ENCODE results near the gene STEAP1B.

STEAP1B gene

DNA sequence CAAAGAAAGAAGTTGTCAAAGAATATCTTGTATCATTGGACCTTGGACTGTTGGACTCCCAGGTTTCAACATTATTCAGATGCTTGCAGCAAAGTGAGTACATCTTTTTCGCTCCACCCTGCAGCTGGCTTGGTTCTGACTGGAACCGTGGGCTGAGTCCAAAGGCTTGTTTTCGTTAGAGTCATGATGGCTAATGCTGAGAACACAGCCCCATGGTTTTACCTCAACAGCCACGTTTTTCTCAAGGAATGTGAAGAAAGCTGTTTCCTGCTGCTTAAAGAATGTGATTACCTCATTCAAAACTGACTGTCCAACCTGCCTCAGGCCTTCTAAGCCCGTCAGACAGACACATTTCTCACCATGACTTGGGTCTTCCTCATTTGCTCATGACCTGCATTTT is 69.5 kb downstream of the STEAP1B start:
- DNase-seq (ENCODE audit: low read depth) = peak; percentile 85

DNA sequence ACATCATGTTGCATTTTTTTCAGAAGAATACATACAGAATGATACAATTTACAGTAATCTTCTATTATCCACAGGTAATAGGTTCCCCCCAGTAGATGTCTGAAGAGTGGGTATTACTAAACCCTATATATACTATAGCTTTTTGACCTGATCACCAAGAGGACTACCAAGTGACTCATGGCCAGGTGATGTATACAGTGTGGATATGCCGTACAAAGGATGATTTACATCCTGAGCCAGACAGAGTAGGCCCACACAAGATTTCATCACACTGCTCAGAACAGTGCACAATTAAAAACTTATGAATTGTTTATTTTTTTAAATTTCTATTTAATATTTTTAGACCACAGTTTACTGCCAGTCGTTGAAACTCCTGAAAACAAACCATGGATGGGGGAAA is 70.6 kb downstream of the STEAP1B start:
- DNase-seq (ENCODE audit: low read depth) = no peak

DNA sequence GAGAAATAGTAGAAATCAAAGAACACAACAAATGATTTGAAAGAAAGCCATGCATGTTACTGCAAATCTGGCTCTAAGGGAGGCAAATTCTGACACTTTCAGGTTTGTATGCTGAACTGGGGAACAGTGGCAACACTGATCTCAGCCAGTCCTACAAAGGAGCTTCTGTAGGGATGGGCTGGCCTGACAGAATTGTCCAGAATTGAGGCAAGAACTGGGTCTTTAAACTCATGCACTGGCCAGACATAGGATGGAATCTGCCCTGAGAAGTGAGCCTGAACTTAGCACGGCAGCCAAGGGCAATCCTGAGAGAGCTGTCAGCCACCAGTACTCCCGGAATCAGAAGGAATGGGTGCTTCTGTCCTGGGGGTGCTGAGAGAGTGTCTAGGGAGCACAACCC is 72.1 kb downstream of the STEAP1B start:
- DNase-seq (ENCODE audit: low read depth) = no peak

DNA sequence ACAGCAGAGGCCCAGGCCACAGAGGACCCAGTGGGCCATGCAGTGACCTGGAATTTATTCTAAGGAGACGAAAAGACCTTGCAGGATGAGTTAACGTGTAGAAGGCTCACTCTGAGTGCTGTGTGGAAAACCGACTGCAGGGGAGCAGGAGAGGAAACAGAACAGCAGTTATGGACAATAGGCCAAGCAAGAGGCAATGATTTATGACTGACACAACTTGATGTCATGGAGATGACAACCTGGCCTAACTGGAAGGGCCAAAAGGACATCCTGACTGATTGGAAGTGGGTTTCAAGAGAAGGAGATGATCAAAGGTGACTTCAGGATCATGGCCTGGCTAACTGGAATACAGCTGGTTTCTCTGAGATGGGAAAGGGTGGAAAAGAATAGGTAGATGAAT is 72.9 kb downstream of the STEAP1B start:
- DNase-seq (ENCODE audit: low read depth) = no peak

DNA sequence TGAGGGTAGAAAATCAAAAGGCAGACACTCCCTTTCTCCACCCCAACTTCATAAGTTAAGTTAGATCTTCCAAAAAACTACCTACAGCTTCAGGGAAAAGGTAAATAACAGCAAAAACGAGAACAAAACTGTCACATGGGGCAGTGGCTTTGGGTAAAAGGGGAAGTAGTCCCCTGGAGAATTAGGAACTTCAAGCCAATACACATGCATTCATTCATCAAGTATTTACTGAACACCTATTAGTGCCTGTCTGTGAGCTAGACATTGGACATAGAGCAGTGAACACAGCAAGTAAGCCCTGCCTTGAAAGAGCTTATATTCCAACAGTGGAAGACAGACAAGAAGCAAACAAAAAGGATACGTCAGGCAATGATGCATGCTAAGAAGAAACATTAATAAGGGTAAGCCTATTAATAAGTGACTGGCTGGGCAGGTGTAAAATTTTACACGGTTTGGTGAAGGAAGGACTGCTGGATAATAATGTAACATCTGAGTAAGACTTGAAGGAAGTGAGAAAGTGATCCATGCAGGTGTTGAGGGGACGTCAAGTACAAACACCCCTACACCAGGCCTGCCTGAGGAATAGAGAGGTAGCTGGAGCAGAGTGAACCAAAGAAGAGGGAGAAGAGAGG is 73.4 kb downstream of the STEAP1B start:
- DNase-seq (ENCODE audit: low read depth) = no peak

DNA sequence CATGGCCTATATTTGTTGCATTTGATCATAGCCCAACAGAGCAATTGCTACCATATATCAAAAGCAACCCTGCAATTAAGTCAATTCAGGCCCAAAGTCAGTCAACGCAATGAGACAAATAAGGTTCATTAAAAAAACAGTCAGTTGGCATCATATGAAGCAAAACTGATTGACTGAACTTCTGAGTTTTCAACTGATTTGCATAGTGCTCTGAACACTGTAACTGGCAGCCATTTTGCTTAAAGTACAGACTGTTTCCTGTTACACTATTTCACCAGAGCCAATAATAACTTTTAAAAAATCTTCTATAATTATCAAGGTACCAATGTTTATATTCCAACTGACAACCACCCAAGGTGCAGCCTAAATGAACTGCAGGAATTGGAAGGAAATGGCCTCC is 74.6 kb downstream of the STEAP1B start:
- DNase-seq (ENCODE audit: low read depth) = no peak

DNA sequence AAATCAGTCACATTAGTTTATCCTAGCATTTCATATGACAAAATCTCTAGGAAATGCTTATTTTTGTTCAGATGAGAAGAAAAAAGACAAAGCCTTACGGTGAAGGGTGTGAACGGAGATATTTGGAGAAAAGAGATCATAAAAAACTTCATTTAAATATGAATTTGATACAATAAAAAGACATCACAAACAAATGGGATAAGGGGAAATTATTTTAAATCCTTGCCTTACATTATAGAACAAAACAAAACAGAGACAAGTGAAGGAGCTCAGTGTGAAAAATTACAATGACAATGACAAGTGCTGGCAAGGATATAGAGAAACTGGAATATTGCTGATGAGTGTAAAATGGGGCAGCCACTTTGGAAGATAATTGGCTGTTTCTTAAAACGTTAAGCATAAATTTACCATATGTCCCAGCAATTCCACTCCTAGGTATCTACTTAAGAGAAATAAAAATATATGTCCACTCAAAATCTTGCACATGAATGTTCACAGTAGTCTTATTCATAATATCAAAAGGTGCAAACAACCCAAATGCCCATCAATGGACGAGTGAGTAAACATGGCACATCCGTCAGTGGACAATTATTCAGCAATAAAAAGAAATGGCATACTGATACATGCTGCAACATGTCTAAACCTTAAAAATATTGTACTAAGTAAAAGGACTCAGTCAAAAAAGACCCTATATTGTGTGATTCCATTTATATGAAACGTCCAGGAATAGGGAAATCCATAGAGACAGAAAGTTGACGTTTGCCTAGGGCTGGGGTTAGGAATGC is 77.0 kb downstream of the STEAP1B start:
- DNase-seq (ENCODE audit: low read depth) = no peak

DNA sequence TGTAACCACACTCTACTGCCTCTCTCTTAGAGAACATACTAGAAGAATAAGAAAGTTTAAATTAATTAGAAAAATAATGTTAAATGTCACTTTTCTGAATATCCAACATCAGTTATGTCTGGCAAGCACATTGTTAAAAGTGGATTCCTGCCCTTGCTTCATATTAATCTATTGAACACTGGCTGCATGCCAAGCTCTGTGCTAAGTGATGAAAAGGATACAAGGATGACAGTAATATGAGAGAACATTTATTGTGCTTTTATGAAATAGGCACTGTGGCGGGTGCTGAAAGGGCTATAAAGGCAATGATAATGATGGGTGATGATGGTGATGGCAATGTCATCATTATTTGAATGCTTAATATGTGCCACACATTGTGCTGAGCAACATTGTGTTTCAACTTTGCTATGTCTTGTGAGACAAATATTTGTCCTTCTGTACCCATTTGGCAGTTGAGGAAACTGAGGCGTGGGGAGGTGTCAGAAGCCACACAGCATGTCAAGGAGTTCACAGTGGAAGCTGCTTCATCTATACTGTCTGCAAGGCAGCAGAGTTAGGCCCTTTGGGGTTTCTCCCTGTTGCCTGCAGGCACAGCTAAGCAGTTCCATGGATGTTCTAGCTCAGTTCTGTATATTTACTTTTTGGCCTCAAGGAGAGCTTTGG is 78.9 kb downstream of the STEAP1B start:
- DNase-seq (ENCODE audit: low read depth) = no peak

DNA sequence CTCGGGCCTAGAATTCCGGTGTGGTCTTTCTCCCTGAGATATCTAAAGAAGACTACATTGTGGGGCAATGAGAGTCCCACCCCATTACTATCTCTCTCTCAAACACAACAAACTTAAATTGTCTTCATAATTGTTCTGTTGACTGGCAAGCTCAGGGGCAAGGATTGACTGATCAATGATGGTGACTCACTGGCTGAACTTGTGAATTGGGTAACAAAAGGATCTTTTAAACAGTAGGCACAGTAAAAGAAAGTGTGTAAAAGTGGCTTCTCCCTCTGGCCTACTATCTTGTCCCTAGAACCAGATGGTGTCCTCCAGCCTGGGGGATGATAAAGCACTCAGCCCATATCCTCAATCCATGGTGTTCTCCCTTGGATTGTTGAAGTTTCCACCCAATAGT is 80.0 kb downstream of the STEAP1B start:
- DNase-seq (ENCODE audit: low read depth) = no peak

DNA sequence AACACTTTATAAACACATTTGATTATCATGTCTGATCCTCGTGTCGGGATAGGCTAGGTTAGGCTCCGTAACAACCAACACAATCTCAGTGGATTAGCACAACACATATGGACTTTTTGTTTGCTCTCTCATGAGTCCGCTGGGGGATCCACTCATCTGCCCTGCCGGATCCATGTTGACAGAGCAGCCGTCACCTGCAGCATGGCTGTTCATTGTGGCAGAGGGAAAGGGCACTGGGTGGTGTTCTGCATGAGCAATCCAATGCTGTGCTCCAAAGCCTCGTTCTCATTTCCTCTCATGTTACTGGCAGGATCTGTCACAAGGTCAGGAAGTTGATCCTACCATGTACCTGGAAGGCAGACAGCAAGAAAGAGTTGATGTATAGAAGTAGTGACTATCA is 80.5 kb downstream of the STEAP1B start:
- no peak for DNase-seq (ENCODE audit: low read depth)

DNA sequence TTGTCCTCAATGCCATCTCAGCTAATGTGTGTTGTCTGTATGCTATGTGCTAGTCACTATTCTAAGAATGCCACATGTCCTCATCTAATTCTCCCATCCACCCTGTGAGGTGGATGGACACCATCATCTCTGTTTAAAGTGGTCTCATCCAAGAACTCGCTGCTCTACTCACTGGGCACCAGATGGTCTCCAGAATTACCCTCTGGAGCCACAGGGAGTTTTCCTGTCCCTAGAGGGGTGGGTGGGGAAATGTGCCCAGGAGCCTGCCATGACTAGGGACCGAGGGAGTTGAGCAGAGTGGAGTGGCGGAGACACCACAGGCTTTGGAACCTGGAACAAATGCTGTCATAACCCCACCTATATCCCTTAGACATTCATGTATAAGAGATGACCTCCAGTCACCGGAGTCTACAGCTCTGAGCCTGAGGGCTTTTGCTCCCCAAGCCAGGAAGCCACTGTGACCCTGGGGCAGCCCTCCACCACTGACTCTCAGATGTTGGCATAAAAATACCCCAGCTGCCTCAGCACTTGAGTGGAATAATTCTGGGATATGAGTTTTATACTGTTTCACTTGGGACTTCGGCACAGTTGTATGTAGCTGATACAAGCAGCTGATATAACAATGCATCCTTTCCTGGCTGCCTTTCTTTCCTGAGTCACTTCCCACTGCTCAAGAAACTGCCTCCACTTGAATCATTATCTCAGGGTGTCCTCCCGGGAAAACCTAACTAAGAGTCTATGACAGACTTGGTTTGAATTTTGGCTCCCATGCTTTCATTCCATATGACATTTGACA is 81.5 kb downstream of the STEAP1B start:
- no peak for DNase-seq (ENCODE audit: low read depth)

DNA sequence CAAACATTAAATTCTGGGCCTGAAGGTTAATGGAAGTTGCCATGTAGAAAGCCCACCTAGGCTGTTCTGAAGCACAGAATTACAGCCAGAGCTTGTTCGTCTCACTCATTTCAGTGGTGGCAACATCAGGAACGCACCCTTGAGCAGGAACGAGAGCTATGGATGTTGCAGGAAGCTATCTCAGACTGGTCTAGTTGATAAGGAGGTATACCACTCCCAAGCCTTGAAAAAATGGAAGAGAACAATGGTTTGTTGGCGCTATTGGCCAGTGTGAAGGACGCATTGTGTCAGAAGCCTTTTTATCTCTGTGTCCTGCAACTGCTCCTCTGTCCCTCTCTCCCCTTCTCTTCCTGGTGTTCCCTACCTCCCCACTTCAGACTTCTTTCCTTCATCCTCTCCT is 82.1 kb downstream of the STEAP1B start:
- DNase-seq (ENCODE audit: low read depth) = no peak

DNA sequence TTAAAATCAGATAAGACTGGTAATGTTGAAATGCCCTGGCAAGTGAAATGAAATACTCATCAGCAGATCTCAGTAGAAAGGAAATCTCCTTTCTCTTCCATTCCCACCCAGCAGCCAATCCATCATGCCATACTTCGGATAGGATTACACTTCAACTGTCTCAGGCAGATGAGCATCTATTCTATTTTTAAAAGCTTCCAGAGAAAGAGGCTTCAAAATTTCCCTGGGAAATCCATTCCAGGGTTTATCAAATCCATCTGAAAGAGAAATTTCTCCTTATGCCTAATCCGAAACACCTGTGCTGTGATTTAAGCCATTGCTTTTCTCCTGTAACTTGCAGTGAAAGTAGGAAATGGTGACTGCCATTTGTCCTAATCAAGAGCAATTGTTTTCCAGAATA is 82.6 kb downstream of the STEAP1B start:
- DNase-seq (ENCODE audit: low read depth) = no peak

DNA sequence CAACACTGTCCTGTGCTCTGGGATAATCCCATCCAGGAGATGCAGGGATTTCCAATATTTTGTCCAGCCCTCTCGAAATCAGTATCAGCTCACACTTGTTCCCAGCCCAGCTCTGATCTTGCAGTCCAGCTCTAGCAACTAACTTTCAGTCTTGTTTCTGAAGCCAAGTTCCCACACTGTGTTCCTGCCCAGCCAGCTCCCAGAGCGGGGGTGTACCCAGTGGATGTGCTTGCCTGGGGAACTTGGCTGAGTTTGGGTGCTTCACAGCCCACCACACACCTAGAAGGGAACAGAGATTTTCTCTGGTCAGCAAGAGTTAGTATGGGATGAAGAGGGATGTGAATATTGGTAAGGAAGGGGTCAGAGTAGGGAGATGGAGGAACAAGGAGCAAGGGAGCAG is 85.6 kb downstream of the STEAP1B start:
- no peak for DNase-seq (ENCODE audit: low read depth)

DNA sequence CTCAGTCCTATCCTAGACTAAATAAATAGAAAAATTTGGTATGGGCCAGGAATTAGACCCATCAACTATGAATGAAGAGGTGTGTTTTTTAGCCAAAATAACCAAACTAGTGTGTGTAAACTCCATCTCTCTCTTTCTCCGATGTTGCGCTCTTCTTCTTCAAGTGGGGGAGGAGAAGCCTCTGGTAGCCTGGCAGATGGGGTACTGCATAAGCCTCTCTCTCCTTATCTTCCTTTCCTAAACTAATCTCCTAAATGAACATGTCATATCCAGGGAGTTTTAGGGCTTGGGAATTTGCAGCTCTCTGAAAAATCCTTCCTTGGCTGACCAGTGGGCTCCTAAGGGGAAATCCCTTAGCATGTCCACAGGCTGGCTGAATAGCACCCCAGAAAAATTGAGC is 86.8 kb downstream of the STEAP1B start:
- DNase-seq (ENCODE audit: low read depth) = no peak

DNA sequence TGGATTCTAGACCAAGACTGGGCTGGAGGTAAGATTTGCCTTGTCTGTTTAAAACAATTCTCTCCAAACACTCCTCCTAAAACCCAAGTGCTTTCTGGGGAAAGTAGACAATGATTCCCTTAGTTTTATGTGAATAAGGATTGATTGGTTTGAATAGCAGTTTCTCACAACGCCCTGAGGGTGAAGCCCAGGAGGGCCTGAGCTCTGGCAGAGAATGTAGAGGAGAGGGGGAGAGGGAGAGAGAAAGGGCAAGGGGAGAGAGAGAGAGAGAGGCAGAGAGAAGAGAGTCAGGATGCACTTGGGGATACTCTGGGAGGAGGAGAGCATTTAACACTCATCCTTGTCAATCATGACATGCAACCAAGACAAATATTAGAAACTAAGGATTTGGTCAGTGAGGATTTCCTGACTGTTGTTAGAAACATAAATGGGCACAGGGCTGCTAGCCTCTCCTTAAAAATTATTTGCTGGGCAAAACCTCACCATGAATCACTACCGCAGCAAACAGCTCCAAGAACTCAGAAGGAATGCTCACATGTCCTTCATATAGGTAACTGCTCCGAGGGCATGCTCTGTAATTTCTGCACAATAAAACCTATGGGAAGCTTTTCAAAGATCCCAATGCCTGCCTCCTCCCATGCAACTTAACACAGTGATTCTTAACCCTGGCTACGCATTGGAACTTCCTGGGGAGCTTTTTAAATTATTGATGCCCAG is 87.9 kb downstream of the STEAP1B start:
- DNase-seq (ENCODE audit: low read depth) = no peak

DNA sequence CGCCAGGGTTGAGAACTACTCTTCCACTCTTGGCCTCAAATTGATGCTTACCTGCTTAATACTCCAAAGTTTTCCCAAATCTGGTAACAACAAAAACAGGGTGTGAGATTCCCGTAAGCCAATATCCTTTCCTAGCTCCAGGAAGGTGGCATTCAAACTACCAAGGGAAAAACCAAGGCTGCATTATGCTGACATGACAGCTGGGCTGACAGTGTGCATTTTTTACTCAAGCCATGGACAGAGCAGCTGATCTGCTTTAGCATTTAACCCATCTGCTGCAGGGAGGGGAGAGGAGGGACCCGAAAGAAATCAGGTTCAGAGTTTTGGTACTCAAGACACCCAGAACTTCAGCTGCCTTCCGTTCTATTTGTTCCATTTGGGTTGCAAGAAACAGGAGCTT is 93.3 kb downstream of the STEAP1B start:
- DNase-seq (ENCODE audit: low read depth) = no peak

DNA sequence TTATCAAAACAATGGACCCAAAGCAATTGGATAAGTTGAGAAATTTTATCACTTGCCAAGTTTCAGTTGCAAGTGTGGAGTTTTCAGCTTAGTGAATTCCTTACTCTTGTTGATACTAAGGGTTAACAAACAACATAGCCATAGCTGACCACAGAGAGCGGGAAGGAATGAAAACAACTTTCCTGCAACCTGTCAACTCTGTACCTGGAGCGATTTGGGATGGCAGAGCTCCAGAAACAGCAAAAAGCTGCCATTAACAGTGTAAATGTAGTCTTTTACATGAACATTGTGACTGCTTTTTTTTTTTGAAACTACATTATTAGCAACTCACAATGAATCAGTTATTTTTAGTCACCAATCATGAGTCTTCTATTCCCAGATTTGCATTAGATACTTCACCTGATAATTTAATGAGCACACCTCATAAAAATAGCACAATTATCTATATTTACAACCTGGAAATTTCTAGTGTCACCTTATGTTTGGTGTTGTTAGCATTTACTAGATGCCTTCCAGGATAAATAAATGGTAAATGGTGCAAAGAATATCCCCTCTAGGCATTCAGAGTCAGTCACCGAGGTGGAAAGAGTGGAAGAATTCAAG is 95.5 kb downstream of the STEAP1B start:
- no peak for DNase-seq (ENCODE audit: low read depth)

DNA sequence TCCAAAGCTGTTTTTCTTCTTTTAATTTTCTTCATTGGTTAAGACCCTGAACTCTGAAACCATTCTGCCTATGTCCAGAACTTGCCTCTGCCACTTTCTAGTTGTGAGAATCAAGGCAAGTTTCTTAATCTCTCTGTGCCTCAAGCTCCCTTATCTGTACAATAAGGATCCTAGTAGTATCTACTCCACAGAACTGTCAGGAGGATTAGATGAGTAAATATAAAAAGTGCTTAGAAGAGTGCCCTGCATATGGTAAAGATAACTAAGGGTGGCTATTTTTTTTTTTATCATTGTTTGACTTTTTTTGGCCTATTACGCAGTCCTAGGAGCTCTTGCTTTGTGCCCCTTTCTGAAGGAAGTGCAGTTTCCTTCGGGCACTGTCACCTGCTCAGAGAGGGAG is 96.6 kb downstream of the STEAP1B start:
- no peak for DNase-seq (ENCODE audit: low read depth)

DNA sequence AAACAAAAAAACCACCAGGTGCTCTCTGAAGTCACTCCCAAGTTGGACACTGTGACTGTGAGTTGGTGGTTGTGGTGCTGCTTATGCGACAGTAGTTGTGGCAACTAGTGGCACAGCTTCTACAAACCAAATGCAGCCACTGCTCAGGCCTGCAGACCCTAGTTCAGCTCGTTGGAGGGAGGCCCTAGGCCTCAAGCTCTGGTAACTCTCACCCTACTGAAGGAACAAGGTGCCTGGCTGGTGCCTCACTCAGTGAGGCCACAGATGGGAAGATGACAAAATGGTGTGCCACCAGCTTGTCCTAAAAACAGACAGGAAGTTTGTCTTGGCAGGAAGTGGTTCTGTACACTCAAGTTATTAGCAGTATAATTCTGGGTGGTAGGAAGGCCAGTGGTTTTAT is 97.7 kb downstream of the STEAP1B start:
- DNase-seq (ENCODE audit: low read depth) = peak; percentile 27

DNA sequence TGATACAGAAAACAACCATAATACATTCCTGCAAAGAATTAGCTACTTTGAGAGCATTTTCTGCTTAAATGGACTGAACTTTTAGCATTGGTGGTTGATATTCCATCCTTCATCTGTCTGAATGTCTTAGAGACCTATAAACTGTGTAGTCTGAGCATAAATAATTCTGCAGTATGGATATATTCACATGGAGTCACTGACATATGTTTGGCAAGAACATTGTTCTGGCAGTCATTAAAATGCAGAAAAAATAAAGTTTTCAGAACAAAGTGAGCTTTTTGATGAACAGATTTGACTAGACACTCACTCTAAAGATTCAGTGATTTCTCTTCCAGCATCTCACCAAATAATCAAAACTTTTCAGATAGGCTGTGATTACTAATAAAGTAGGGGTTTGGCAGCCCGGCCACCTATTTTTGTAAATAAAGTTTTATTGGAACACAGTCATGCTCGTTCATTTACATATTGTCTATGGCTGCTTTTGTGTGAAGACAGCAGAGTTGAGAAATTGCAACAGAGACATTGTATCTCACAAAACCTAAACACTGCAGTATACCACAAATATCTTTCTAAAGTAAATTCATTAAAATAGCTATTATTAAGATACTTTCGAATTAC is 98.9 kb downstream of the STEAP1B start:
- no peak for DNase-seq (ENCODE audit: low read depth)
